HEK293 (cell line): ENCODE measurements around the gene TMEM41A.

Experiments
- GFI1B ChIP-seq: fragments of 450-650 bp; formaldehyde crosslinking; IDR thresholded peaks from 2 replicates; pipeline ENCODE4 v1.5.1; 2016; ENCODE audit warnings: missing biosample characterization, missing genetic modification characterization
- HIC1 ChIP-seq: fragments of 450-650 bp; formaldehyde crosslinking; IDR thresholded peaks from 2 replicates; pipeline ENCODE4 v1.5.1; 2016; ENCODE audit warnings: missing biosample characterization, missing genetic modification characterization
- HOXA7 ChIP-seq: sonication (generic); formaldehyde crosslinking; IDR thresholded peaks from 2 replicates; pipeline ENCODE4 v1.8.1; 2022; ENCODE audit warnings: missing genetic modification reagents, borderline replicate concordance
- IKZF3 ChIP-seq: fragments of 450-650 bp; IDR thresholded peaks from 2 replicates; pipeline ENCODE4 v1.5.0; 2018; ENCODE audit warnings: missing biosample characterization, mild to moderate bottlenecking, missing genetic modification characterization, moderate library complexity
- KLF16 ChIP-seq: fragments of 450-650 bp; formaldehyde crosslinking; IDR thresholded peaks from 2 replicates; pipeline ENCODE4 v1.5.1; 2017; ENCODE audit warnings: missing biosample characterization, missing genetic modification characterization
- KLF9 ChIP-seq: fragments of 450-650 bp; formaldehyde crosslinking; IDR thresholded peaks from 2 replicates; pipeline ENCODE4 v1.5.1; 2016; ENCODE audit warnings: missing biosample characterization, missing genetic modification characterization, low read depth
- PATZ1 ChIP-seq: fragments of 450-650 bp; formaldehyde crosslinking; IDR thresholded peaks from 2 replicates; pipeline ENCODE4 v1.5.1; 2016; ENCODE audit warnings: missing biosample characterization, missing genetic modification characterization
- RBAK ChIP-seq: fragments of 450-650 bp; formaldehyde crosslinking; IDR thresholded peaks from 2 replicates; pipeline ENCODE4 v1.5.1; 2016; ENCODE audit warnings: missing biosample characterization, missing genetic modification characterization
- ZBTB1 ChIP-seq: fragments of 450-650 bp; formaldehyde crosslinking; IDR thresholded peaks from 2 replicates; pipeline ENCODE4 v1.5.1; 2016; ENCODE audit warnings: missing biosample characterization, missing genetic modification characterization
- ZBTB17 ChIP-seq: fragments of 450-650 bp; formaldehyde crosslinking; IDR thresholded peaks from 2 replicates; pipeline ENCODE4 v1.5.1; 2016; ENCODE audit warnings: missing biosample characterization, missing genetic modification characterization
- ZBTB7A ChIP-seq: fragments of 450-650 bp; formaldehyde crosslinking; IDR thresholded peaks from 2 replicates; pipeline ENCODE4 v1.5.1; 2016; ENCODE audit warnings: low read depth, missing biosample characterization, missing genetic modification characterization
- ZNF175 ChIP-seq: fragments of 450-650 bp; formaldehyde crosslinking; IDR thresholded peaks from 2 replicates; pipeline ENCODE4 v1.5.1; 2016; ENCODE audit warnings: missing biosample characterization, missing genetic modification characterization
- ZNF23 ChIP-seq: fragments of 450-650 bp; formaldehyde crosslinking; IDR thresholded peaks from 2 replicates; pipeline ENCODE4 v1.5.1; 2016; ENCODE audit warnings: missing biosample characterization, missing genetic modification characterization, borderline replicate concordance
- ZNF24 ChIP-seq: fragments of 450-650 bp; formaldehyde crosslinking; IDR thresholded peaks from 2 replicates; pipeline ENCODE4 v1.5.1; 2016; ENCODE audit warnings: missing biosample characterization, missing genetic modification characterization
- ZNF280C ChIP-seq: fragments of 450-650 bp; formaldehyde crosslinking; IDR thresholded peaks from 2 replicates; pipeline ENCODE4 v1.5.1; 2016; ENCODE audit warnings: missing biosample characterization, missing genetic modification characterization
- ZNF335 ChIP-seq: fragments of 450-650 bp; formaldehyde crosslinking; conservative IDR thresholded peaks from 2 replicates; pipeline ENCODE4 v1.5.1; 2016; ENCODE audit warnings: missing biosample characterization, missing genetic modification characterization
- ZNF510 ChIP-seq: fragments of 450-650 bp; formaldehyde crosslinking; IDR thresholded peaks from 2 replicates; pipeline ENCODE4 v1.5.1; 2018; ENCODE audit warnings: mild to moderate bottlenecking, missing genetic modification characterization, missing biosample characterization; ENCODE audit not compliant: insufficient replicate concordance
- ZNF529 ChIP-seq: fragments of 450-650 bp; formaldehyde crosslinking; IDR thresholded peaks from 2 replicates; pipeline ENCODE4 v1.5.1; 2017; ENCODE audit warnings: missing genetic modification characterization, missing biosample characterization; ENCODE audit not compliant: insufficient replicate concordance
- ZNF530 ChIP-seq: fragments of 450-650 bp; formaldehyde crosslinking; IDR thresholded peaks from 2 replicates; pipeline ENCODE4 v1.5.1; 2016; ENCODE audit warnings: low read depth, missing biosample characterization, missing genetic modification characterization
- ZNF548 ChIP-seq: fragments of 450-650 bp; formaldehyde crosslinking; IDR thresholded peaks from 2 replicates; pipeline ENCODE4 v1.5.1; 2016; ENCODE audit warnings: missing biosample characterization, missing genetic modification characterization
- ZNF549 ChIP-seq: fragments of 450-650 bp; IDR thresholded peaks from 2 replicates; pipeline ENCODE4 v1.5.1; 2018; ENCODE audit warnings: missing biosample characterization, missing genetic modification characterization, mild to moderate bottlenecking, inconsistent platforms, moderate library complexity
- ZNF561 ChIP-seq: fragments of 450-650 bp; IDR thresholded peaks from 2 replicates; pipeline ENCODE4 v1.5.1; 2018; ENCODE audit warnings: missing biosample characterization, missing genetic modification characterization, borderline replicate concordance
- ZNF596 ChIP-seq: fragments of 450-650 bp; IDR thresholded peaks from 2 replicates; pipeline ENCODE4 v1.5.0; 2018; ENCODE audit warnings: missing biosample characterization, mild to moderate bottlenecking, missing genetic modification characterization, moderate library complexity
- ZNF600 ChIP-seq: fragments of 450-650 bp; formaldehyde crosslinking; IDR thresholded peaks from 2 replicates; pipeline ENCODE4 v1.5.1; 2016; ENCODE audit warnings: missing biosample characterization, missing genetic modification characterization
- ZNF621 ChIP-seq: fragments of 450-650 bp; formaldehyde crosslinking; IDR thresholded peaks from 2 replicates; pipeline ENCODE4 v1.5.1; 2017; ENCODE audit warnings: missing biosample characterization, missing genetic modification characterization
- ZNF785 ChIP-seq: fragments of 450-650 bp; formaldehyde crosslinking; IDR thresholded peaks from 2 replicates; pipeline ENCODE4 v1.5.1; 2016; ENCODE audit warnings: missing biosample characterization, missing genetic modification characterization
- TF ChIP-seq, protein P1 (sequence below): fragments of 450-650 bp; formaldehyde crosslinking; IDR thresholded peaks from 2 replicates; pipeline ENCODE4 v1.5.1; 2016; ENCODE audit warnings: missing biosample characterization, missing genetic modification characterization
- TF ChIP-seq, protein P2 (sequence below): fragments of 450-650 bp; formaldehyde crosslinking; IDR thresholded peaks from 2 replicates; pipeline ENCODE4 v1.5.1; 2017; ENCODE audit warnings: missing biosample characterization, missing genetic modification characterization

TMEM41A gene

GRCh38 chr3:185537369-185537970, 38.6 kb upstream of the TMEM41A start (continued):
- TF ChIP-seq ZNF175 (no peak), ZNF530 (tag by site-specific recombination) (no peak), IKZF3 (tag by site-specific recombination) (peak; percentile 94), ZBTB1 (tag by site-specific recombination) (no peak), ZNF510 (tag by site-specific recombination) (no peak), ZNF335 (no peak; the same call in 1 of the 2 replicates), RBAK (tag by site-specific recombination) (no peak), ZNF549 (no peak), ZBTB7A (tag by site-specific recombination) (no peak), ZBTB17 (tag by site-specific recombination) (peak; percentile 91), ZNF596 (tag by site-specific recombination) (peak; percentile 35; the same call in 1 of the 2 replicates), ZNF280C (tag by site-specific recombination) (no peak), ZNF600 (peak; percentile 77), ZNF529 (tag by site-specific recombination) (no peak), ZNF621 (no peak), ZNF24 (tag by site-specific recombination) (peak; percentile 88), ZNF548 (no peak), KLF16 (no peak), ZNF23 (tag by site-specific recombination) (no peak), HIC1 (peak; percentile 98), HOXA7 (CRISPR knock-in tag) (no peak), ZNF561 (tag by site-specific recombination) (0 out of 2 replicates have a peak, but pooled peaks have one; percentile 29), PATZ1 (tag by site-specific recombination) (peak; percentile 75), ZNF785 (no peak), KLF9 (tag by site-specific recombination) (no peak; the same call in 1 of the 2 replicates), GFI1B (peak; percentile 71)
- TF ChIP-seq, protein P1, sequence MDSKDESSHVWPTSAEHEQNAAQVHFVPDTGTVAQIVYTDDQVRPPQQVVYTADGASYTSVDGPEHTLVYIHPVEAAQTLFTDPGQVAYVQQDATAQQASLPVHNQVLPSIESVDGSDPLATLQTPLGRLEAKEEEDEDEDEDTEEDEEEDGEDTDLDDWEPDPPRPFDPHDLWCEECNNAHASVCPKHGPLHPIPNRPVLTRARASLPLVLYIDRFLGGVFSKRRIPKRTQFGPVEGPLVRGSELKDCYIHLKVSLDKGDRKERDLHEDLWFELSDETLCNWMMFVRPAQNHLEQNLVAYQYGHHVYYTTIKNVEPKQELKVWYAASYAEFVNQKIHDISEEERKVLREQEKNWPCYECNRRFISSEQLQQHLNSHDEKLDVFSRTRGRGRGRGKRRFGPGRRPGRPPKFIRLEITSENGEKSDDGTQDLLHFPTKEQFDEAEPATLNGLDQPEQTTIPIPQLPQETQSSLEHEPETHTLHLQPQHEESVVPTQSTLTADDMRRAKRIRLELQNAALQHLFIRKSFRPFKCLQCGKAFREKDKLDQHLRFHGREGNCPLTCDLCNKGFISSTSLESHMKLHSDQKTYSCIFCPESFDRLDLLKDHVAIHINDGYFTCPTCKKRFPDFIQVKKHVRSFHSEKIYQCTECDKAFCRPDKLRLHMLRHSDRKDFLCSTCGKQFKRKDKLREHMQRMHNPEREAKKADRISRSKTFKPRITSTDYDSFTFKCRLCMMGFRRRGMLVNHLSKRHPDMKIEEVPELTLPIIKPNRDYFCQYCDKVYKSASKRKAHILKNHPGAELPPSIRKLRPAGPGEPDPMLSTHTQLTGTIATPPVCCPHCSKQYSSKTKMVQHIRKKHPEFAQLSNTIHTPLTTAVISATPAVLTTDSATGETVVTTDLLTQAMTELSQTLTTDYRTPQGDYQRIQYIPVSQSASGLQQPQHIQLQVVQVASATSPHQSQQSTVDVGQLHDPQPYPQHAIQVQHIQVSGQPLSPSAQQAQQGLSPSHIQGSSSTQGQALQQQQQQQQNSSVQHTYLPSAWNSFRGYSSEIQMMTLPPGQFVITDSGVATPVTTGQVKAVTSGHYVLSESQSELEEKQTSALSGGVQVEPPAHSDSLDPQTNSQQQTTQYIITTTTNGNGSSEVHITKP: peak; percentile 82
- TF ChIP-seq, protein P2, sequence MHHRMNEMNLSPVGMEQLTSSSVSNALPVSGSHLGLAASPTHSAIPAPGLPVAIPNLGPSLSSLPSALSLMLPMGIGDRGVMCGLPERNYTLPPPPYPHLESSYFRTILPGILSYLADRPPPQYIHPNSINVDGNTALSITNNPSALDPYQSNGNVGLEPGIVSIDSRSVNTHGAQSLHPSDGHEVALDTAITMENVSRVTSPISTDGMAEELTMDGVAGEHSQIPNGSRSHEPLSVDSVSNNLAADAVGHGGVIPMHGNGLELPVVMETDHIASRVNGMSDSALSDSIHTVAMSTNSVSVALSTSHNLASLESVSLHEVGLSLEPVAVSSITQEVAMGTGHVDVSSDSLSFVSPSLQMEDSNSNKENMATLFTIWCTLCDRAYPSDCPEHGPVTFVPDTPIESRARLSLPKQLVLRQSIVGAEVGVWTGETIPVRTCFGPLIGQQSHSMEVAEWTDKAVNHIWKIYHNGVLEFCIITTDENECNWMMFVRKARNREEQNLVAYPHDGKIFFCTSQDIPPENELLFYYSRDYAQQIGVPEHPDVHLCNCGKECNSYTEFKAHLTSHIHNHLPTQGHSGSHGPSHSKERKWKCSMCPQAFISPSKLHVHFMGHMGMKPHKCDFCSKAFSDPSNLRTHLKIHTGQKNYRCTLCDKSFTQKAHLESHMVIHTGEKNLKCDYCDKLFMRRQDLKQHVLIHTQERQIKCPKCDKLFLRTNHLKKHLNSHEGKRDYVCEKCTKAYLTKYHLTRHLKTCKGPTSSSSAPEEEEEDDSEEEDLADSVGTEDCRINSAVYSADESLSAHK (tag by site-specific recombination): 0 out of 2 replicates have a peak, but pooled peaks have one; percentile 12
